HL-60 (cell line): ENCODE data around the gene AP2B1.

Experiments
- DNase-seq, 2 experiments: peaks; one replicate each; pipeline ENCODE4 v3.0.0-alpha.2; 2010 to 2020; ENCODE audit warnings: low read depth in 1 of 2, low spot score in 1 of 2
- H3K27ac ChIP-seq: fragments of 250-450 bp; sonication (Bioruptor Pico); replicated peaks from 2 replicates; pipeline ENCODE4 v1.5.1; 2020; ENCODE audit warnings: mild to moderate bottlenecking, moderate library complexity
- H3K27me3 ChIP-seq: fragments of 250-450 bp; sonication (Bioruptor Pico); 2 replicates; pipeline ENCODE4 v1.5.1; 2021; ENCODE audit warnings: mild to moderate bottlenecking, moderate library complexity; ENCODE audit not compliant: insufficient read depth, poor library complexity, severe bottlenecking
- H3K4me3 ChIP-seq: replicated peaks from 2 replicates; pipeline ENCODE4 v1.5.1; 2011; ENCODE audit warnings: mild to moderate bottlenecking, control low read depth, low read length; ENCODE audit not compliant: insufficient read depth
- GABPA ChIP-seq: IDR thresholded peaks from 2 replicates; pipeline ENCODE4 v1.6.1; 2012; ENCODE audit warnings: low read depth
- POLR2AphosphoS5 ChIP-seq: IDR thresholded peaks from 2 replicates; pipeline ENCODE4 v1.6.1; 2012; ENCODE audit warnings: low read depth
- SPI1 ChIP-seq: IDR thresholded peaks from 2 replicates; pipeline ENCODE4 v1.6.1; 2012; ENCODE audit warnings: low read depth, mild to moderate bottlenecking, borderline replicate concordance
- TF ChIP-seq, protein P1 (sequence below): IDR thresholded peaks from one replicate; pipeline ENCODE4 v1.5.1; 2011; ENCODE audit warnings: low read length, control low read depth, inconsistent platforms; ENCODE audit not compliant: insufficient read depth
- TF ChIP-seq, protein P2 (sequence below): IDR thresholded peaks from 2 replicates; pipeline ENCODE4 v1.6.1; 2012; ENCODE audit warnings: low read depth; ENCODE audit not compliant: insufficient replicate concordance

The AP2B1 gene

DNA sequence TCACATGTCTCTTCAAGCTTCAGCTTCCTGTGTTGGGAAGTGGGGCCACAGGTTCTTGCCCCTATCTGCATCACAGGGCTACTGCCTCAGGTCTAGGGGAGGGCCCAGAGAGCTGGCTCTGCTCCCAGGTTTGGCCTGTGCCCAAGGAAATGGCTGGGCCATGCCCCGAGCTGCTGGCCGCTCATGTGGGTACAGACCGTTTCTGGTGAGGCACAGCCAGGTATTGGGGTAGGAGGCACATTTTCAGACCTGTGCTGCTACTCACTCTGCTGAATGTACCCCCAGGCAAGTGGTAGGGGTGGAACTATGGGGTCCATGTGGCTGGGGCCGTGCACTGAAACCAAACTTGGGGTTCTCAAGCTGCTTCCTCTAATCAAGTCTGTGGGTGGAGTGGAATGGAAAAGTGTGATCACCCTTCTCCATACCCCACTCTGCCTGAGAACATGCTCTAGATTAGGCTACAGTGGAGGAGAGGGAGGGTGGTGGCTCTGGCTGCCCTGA is 161.3 kb downstream of the AP2B1 start:
- H3K27ac ChIP-seq: no peak overlapping the region
- peaks cover 28% of the 10 kb centered on the region for H3K27me3 ChIP-seq
- H3K4me3 ChIP-seq: no peak overlapping the region
- TF ChIP-seq, protein P1, sequence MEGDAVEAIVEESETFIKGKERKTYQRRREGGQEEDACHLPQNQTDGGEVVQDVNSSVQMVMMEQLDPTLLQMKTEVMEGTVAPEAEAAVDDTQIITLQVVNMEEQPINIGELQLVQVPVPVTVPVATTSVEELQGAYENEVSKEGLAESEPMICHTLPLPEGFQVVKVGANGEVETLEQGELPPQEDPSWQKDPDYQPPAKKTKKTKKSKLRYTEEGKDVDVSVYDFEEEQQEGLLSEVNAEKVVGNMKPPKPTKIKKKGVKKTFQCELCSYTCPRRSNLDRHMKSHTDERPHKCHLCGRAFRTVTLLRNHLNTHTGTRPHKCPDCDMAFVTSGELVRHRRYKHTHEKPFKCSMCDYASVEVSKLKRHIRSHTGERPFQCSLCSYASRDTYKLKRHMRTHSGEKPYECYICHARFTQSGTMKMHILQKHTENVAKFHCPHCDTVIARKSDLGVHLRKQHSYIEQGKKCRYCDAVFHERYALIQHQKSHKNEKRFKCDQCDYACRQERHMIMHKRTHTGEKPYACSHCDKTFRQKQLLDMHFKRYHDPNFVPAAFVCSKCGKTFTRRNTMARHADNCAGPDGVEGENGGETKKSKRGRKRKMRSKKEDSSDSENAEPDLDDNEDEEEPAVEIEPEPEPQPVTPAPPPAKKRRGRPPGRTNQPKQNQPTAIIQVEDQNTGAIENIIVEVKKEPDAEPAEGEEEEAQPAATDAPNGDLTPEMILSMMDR: no peak
- TF ChIP-seq, protein P2, sequence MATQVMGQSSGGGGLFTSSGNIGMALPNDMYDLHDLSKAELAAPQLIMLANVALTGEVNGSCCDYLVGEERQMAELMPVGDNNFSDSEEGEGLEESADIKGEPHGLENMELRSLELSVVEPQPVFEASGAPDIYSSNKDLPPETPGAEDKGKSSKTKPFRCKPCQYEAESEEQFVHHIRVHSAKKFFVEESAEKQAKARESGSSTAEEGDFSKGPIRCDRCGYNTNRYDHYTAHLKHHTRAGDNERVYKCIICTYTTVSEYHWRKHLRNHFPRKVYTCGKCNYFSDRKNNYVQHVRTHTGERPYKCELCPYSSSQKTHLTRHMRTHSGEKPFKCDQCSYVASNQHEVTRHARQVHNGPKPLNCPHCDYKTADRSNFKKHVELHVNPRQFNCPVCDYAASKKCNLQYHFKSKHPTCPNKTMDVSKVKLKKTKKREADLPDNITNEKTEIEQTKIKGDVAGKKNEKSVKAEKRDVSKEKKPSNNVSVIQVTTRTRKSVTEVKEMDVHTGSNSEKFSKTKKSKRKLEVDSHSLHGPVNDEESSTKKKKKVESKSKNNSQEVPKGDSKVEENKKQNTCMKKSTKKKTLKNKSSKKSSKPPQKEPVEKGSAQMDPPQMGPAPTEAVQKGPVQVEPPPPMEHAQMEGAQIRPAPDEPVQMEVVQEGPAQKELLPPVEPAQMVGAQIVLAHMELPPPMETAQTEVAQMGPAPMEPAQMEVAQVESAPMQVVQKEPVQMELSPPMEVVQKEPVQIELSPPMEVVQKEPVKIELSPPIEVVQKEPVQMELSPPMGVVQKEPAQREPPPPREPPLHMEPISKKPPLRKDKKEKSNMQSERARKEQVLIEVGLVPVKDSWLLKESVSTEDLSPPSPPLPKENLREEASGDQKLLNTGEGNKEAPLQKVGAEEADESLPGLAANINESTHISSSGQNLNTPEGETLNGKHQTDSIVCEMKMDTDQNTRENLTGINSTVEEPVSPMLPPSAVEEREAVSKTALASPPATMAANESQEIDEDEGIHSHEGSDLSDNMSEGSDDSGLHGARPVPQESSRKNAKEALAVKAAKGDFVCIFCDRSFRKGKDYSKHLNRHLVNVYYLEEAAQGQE: no peak
- no peak for TF ChIP-seq GABPA
- TF ChIP-seq SPI1: no peak
- TF ChIP-seq POLR2AphosphoS5: no peak
- DNase-seq: no peak

DNA sequence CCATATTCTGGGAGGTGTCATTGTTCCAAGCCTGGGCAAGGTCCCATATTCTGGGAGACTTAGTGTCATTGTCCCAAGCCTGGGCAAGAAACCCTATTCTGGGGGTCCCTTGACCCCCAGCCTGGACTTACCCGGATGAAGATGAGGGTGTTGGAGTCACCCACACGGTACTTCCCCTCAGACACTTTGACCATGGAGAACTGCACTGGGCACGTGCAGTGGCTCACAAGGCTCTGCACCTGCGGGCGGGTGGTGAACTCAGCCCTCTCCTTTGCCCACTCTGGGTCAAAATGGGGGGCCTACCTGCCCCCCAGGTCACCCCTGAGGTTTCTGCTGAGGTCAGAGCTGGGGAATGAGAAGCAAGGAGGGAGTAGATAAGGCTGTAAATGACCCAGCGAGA is 161.9 kb downstream of the AP2B1 start:
- no peak for TF ChIP-seq POLR2AphosphoS5
- TF ChIP-seq GABPA: no peak
- TF ChIP-seq, protein P1: no peak
- TF ChIP-seq, protein P2: no peak
- TF ChIP-seq SPI1: no peak
- no peak overlapping the region for H3K27ac ChIP-seq
- no peak for DNase-seq
- peaks cover 28% of the 10 kb centered on the region for H3K27me3 ChIP-seq
- H3K4me3 ChIP-seq: no peak overlapping the region

DNA sequence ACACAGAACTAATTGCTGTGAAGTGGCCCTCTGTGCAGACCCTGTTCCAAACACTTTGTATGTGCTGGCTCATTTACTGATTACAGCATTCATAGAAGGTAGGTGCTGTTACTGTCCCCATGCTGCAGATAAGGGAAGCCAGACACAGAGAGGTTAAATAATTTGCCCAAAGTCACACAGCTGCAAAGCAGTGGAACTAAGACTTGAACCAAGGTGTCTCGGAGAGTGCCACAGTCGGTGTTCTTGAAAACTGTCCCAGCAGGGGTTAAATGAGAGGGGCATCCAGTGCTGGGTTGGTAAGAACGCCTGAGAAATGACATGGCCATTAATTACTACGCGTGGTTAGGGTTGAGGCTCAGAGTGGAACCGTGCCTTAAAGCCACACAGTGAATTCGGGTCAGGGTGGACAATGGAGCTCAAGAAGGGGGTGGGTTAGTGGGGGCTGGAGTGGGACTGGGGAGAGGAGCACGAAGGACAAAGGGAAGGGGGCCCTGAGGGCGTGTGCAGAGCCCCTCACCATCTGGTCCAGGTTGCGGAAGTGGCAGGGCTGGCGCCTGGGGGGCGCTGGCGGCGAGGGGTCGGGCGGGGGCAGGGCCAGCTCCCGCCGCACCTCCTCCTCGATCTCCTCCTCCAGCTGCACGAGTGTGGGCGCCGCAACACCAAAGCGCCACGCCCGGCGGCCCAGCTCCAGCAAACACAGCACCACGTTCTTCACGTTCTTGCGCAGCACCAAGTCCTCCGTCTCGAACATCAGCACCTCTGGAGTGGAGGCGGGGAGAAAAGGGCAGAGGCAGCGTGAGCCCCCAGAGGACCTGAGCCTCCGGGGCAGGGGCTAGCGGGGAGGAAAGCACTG is 162.7 kb downstream of the AP2B1 start:
- H3K27ac ChIP-seq: no peak overlapping the region
- DNase-seq: no peak
- peaks cover 28% of the 10 kb centered on the region for H3K27me3 ChIP-seq
- H3K4me3 ChIP-seq: no peak overlapping the region
- TF ChIP-seq GABPA (no peak), SPI1 (no peak)
- TF ChIP-seq, protein P2: no peak
